IMR-90 (cell line): ENCODE results near the gene PTPN23.

Experiments
- BHLHE40 ChIP-seq: fragments of 150-350 bp; IDR thresholded peaks from 2 replicates; pipeline ENCODE4 v1.6.1; 2016; ENCODE audit warnings: mild to moderate bottlenecking, low read depth, low read length
- CEBPB ChIP-seq: IDR thresholded peaks from 2 replicates; pipeline ENCODE4 v1.6.1; 2012; ENCODE audit warnings: low read depth, low read length, improper control_type of control experiment
- MAFK ChIP-seq: IDR thresholded peaks from 2 replicates; pipeline ENCODE4 v1.6.1; 2012; ENCODE audit warnings: low read depth, low read length, improper control_type of control experiment
- MAZ ChIP-seq: IDR thresholded peaks from 2 replicates; pipeline ENCODE4 v1.6.1; 2012; ENCODE audit warnings: low read depth, mild to moderate bottlenecking, low read length, improper control_type of control experiment, moderate library complexity, borderline replicate concordance
- POLR2A ChIP-seq: IDR thresholded peaks from 2 replicates; pipeline ENCODE4 v1.6.1; 2012; ENCODE audit warnings: mild to moderate bottlenecking, low read depth, low read length
- RAD21 ChIP-seq: IDR thresholded peaks from 2 replicates; pipeline ENCODE4 v1.6.1; 2012; ENCODE audit warnings: low read length, improper control_type of control experiment
- RFX5 ChIP-seq: IDR thresholded peaks from 2 replicates; pipeline ENCODE4 v1.8.0; 2012; ENCODE audit warnings: low read depth, mild to moderate bottlenecking, low read length, moderate library complexity
- TF ChIP-seq, protein P1 (sequence below): conservative IDR thresholded peaks from 2 replicates; pipeline ENCODE4 v1.5.1; 2012; ENCODE audit warnings: mild to moderate bottlenecking, low read depth, low read length, improper control_type of control experiment

DNA sequence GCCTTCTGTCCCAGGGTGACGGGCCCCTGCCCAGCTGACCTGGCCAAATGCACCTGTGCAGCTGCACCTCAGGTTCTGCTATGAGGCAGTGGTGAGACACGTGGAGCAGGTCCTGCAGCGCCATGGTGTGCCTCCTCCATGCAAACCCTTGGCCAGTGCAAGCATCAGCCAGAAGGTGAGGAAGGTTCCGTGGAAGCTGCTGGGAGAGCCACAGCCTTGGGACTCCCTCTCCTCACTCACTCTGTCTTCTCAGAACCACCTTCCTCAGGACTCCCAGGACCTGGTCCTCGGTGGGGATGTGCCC is 31.6 kb downstream of the PTPN23 start:
- TF ChIP-seq, protein P1, sequence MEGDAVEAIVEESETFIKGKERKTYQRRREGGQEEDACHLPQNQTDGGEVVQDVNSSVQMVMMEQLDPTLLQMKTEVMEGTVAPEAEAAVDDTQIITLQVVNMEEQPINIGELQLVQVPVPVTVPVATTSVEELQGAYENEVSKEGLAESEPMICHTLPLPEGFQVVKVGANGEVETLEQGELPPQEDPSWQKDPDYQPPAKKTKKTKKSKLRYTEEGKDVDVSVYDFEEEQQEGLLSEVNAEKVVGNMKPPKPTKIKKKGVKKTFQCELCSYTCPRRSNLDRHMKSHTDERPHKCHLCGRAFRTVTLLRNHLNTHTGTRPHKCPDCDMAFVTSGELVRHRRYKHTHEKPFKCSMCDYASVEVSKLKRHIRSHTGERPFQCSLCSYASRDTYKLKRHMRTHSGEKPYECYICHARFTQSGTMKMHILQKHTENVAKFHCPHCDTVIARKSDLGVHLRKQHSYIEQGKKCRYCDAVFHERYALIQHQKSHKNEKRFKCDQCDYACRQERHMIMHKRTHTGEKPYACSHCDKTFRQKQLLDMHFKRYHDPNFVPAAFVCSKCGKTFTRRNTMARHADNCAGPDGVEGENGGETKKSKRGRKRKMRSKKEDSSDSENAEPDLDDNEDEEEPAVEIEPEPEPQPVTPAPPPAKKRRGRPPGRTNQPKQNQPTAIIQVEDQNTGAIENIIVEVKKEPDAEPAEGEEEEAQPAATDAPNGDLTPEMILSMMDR = no peak
- TF ChIP-seq POLR2A = no peak
- TF ChIP-seq CEBPB = no peak
- no peak for TF ChIP-seq RFX5
- no peak for TF ChIP-seq RAD21
- TF ChIP-seq MAFK = no peak
- no peak for TF ChIP-seq BHLHE40
- no peak for TF ChIP-seq MAZ
